K562 treated with DMSO at 1 percent for 12 hours (cell line): ENCODE measurements around the gene RASL11A. TPM values are rescaled to one million over a fixed set of nuclear protein-coding genes. Genes with fewer than 3 reads are reported as not detected.

Source experiments
- total RNA-seq: library from RNA; unstranded; fragments of 300-600 nt; gene quantifications from 2 replicates; pipeline ENCODE4 v1.2.3, GENCODE V29; 2022; ENCODE audit not compliant: insufficient read depth

Gene RASL11A
- 1.0 and 2.6 TPM in 2 replicates for total RNA-seq

DNA sequence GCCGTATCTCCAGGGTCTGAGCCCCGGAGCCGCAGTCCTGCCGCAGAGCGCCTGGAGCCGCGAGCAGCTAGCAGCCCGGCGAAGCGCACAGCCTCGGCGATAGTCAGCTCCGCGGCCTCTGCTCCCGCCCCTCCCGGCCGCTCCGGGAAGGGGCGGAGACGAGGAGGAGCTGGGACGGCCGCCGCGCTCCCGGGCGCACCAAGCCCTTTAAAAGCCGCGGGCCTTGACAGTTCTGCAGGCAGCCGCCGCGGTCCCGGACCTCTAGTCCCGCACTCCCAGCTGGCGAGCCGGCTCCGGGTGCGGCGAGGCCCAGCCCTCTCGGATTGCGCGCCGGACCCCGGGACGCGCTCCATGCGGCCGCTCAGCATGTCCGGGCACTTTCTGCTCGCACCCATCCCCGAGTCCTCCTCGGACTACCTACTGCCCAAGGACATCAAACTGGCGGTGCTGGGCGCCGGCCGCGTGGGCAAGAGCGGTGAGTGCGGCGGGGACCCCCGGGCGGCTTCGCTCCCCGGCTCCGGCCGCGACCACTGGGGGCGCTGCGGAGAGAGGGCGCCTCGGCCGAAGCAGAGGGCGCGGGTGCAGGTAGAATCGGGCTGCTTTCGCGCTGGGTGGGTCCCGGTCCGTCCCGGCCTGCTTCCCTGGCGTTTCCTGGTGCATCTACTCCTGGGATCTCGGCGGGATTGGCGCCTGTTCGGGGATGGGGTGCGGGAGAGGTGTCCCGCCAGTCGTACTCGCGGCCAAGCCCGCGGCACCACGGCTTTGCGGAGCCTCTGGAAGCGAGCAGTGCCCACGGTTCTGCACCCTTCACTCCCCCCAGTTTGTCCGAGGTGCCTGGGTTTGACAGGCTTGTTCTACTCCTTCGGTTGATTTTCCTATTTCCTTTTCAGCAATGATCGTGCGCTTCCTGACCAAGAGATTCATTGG, at the start of gene RASL11A:
RASL11A (plus strand) TSS at position 237 of the 927 bp plus-strand sequence; CDS start at position 352, 115 bp downstream.

DNA sequence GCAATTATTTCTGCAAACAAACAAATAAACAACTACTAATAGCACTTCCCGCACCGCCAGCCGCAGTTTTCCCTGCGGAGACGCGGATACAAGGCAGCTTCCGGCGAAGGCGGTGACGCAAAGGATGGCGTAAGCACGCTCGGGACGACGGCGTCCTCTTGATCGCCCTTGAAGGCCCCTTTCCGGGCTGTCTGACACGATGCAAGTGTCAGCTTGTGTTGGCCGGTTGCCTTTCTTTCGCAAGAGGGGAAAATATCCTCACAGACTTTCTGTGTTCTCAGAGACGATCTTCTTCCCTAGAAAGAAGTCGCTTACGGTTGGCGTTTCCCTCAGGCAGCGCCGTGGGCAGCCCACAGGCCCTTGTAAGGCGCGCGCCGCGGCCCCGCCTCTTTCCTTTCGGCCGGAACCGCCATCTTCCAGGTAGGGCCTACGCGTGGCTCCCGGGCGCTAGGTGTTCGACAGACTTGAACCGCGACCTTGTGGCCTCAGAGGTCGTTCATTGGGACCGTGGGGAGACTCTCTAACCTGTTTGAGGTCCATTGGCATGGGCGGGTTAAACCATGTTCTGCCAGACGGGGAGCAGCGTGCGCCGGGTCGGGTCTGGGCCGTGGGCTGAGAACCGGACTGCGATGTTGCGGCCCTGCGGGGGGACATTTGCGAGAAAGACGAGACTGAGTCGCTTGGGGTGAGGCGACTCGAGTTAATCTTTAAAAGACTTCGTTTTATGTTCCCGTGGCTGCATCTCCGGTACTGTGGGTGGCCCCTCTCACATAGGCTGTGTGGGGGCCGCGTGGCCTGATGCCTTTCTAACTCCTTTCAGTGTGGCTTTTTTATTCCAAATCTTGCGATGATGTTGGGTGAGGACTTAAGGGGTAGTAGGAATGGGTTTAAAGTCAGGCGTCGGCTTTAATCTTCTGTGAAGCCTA, 19.2 kb upstream of the RASL11A start, which contains the start of gene RPL21:
RPL21 (plus strand) TSS at position 393 of the 926 bp plus-strand sequence. CDS start 2,219 bp downstream, outside the sequence.

Other genes starting within 250 kb of the RASL11A start
- gene USP12, start 99.0 kb upstream of the RASL11A start, total RNA-seq = 4.1 and 12.8 TPM in 2 replicates
- gene RPL21, start 19.3 kb upstream of the RASL11A start, total RNA-seq = 1,558 and 1,907 TPM in 2 replicates
- gene GTF3A, start 153.8 kb downstream of the RASL11A start, total RNA-seq = 70.5 and 81.6 TPM in 2 replicates
- 27.0 and 38.1 TPM in 2 replicates for gene MTIF3, start 179.7 kb downstream of the RASL11A start, total RNA-seq